GF-D8 (cell line): ENCODE data around the gene BBS9.

Experiments
- DNase-seq: peaks from one replicate; lab custom pipeline; 2025; lab: John Stamatoyannopoulos, UW

BBS9 gene

DNA sequence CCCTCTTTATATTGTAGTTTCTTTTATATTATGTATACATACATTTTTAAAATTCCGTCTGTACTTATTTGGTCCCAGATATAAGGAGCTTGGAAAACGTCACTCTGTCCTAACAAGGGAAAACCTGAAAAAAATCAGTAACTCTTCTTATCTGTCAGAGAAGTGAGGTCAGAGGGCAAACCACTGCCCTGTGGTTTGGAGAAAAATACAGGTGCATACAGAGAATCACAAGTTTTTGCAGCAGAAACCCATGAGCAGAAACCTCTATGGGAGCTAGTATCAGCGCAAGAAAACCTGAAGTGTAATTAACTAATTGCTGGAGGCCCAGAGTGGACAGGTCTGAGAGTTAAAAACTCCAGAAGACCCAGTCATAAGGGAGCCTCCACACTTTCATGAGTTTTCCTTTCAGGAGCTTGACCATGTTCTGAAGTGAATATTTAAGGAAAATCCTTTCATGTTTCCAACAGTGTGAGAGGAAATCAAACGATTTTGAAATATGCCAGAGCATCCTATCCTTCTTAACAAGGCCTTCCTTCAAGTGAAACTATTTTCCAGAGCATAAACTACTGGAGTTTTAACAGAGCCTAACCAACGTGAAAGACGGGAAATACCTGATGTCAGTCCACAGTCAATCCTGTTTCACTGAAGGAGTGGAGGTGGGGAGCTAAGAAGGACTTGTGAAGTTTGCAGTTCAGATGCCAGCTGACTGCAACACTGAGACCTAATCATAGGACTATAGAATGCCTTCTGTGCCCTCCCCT lies 485.2 kb downstream of the BBS9 start:
- DNase-seq = no peak

DNA sequence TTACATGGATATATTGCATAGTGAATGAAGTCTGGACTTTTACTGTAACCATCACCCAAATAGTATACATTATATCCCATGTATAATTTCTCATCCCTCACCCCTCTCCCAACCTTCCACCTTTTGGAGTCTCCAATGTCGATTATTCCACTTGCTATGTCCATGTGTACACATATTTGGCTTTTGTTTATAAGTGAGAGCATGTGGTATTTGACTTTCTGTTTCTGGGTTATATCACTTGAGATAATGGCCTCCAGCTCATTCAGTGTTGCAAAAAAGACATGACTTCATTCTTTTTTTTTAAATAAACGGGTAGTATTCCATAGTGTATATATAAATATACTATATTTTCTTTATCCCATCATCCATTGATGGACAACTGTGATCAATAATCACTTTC lies 487.4 kb downstream of the BBS9 start:
- no peak for DNase-seq

DNA sequence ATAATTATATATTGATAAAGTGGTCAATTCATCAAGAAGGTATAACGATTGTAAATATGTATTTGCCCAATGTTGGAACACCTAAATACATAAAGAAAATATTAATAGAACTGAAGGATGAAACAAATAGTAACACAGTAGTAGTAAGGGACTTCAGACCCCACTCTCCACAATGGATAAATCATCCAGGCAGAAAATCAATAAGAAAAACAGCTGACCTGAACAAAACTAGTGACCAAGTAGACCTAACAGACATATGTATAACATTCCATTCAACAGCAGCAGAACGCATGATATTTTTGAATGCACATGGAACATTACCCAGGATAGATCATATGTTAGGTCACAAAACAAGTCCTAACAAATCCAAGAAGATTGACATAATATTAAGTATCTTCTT lies 489.9 kb downstream of the BBS9 start:
- no peak for DNase-seq

DNA sequence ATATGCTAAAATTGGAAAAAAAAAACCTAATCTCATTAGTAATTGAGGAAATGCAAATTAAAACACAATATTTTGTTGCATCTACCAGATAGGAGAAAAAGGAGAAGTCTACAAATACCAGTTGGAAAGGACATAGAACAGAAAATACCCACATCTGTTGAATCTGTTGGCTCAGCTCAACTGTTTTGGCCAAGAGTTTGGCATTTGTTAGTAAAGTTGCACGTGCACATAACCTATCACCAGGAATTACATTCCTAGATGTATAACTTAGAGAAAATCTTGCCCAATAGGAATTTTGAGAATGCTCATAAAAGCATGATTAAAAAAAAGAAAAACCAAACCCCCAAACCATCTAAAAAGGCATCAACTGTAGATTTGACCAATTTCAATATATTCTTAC lies 493.9 kb downstream of the BBS9 start:
- DNase-seq = no peak

DNA sequence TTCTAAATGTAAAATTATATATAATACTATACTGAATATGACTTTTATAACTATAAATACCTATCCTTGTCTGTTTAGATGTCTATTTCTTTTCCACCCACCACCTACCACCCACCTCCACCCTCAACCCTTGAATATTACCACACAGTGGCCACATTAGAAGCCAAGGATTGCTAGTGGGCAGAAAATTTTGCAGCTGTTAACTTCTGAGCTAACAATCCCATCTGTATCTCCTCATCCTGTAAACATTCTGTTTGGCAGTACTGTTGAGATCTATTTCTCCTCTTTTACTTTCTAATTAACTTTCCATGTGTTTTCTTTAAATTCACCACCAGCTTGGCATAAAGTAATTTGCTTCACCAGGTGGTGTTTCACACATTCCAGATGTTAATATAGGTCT lies 494.9 kb downstream of the BBS9 start:
- no peak for DNase-seq

DNA sequence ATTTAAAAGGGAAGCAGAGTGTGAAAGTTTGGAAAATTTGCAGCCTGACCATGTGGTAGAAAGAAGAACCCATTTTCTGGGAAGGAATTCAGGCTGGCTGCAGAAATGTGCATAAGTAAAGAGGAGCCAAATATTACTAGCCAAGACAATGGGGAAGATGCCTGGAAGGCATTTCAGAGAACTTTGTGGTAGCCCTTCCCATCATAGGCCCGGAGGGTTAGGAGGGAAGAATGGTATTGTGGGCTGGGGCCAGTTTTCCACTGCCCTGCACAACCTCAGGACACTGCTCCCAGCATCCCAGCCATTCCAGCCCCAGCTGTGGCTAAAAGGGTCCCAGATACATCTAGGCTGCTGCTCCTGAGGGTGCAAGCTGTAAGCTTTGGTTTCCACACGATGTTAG lies 497.5 kb downstream of the BBS9 start:
- DNase-seq = no peak

DNA sequence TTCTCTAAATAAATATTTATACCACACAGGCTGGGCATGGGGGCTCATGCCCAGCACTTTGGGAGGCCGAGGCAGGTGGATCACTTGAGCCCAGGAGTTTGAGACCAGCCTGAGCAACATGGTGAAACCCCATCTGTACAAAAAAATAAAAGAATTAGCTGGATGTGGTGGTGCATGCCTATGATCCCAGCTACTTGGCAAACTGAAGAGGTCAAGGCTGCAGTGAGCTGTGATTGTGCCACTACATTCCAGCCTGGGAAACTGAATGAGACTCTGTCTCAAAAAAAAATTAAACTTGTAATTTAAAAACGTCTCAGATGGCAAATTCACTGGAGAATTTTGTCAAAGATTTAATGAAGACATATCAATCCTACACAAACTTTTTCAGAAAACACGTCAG lies 498.4 kb downstream of the BBS9 start:
- no peak for DNase-seq

DNA sequence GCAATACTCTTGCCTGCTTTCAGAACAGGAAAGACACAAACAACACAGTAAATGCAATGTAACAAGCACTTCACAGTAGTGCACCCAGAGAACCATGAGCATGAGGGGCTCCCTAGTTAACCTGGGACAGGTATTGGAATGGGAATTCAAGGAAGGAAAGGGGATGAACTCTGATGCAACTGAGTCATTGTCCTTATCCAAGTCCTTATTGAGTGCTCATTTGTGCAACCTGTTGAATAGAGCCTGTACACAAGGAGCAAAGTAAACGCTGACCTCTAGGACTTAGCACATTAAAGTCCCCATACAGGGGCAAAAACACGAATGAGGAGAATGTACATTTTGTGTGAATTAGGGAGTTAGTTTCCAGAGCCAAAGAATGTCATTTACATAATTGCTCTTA lies 499.5 kb downstream of the BBS9 start:
- no peak for DNase-seq

DNA sequence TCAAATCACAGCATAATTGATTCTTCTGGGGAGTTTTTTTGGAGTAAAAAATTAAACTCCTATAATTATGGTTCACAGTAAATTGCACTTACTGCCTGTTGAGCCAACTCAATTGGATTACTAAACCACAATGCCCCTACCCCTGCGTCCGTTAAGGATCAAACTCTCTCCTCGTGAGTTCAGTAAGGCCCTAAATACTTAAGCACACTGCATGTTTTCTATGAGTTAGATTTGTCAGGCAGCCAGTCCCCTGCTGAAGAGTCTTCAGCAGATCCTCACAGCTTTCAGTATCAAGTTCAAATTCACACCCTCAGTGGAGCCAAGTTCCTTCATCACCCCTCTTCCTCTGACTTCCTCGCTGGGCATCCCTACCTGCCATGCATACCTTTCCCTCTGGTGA lies 501.0 kb downstream of the BBS9 start:
- DNase-seq = no peak

DNA sequence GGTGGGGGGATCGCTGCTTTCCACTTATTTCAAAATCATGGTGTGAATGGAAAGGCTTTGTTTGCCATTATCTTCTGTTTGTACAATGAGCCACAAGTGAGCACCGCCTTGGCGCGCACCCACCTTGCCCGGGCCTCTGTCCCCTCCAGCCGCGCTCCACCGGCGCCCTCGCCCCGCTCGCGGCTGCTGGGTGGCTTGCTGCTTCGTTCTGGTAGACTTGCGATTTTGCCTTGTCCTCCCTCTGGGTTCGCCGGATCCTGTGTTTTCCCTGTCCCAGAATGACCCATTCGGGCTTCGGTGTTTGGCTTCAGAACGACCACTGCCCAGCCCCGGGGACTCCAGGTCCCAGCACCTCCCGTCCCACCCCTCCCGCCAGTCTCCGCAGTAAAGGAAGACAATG lies 503.0 kb downstream of the BBS9 start:
- DNase-seq = no peak

DNA sequence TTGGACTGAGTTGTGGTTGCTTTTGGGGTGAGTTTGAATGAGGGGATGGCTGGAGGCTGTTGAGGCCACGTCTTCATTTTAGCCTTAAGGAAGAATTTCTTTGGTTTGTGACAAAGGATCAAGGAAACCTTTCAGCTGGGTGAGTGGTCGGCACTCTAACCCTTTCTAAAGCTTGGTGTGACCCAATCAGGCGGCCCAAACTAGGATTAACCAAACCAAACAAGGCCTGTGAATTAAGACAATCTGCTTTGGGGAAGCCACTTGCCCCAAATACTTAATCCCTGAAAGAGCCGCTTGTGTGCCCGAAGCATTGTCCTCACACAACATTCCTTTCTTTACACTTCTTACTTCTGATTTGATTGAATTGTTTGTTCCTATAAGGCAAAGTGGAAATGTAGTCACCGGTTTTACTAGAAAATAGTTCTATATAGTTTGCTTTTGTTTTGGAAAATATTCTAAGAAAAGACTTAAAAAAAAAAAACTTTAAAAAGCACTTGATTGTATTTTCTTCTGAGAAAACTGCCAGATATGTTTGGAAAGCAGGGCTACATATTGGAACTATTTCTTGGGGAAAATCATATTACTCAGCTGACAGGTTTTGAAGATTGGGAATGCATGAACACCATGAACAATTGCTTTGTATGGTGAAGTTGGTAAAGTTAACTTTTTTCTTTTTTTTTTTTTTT lies 503.6 kb downstream of the BBS9 start:
- no peak for DNase-seq

DNA sequence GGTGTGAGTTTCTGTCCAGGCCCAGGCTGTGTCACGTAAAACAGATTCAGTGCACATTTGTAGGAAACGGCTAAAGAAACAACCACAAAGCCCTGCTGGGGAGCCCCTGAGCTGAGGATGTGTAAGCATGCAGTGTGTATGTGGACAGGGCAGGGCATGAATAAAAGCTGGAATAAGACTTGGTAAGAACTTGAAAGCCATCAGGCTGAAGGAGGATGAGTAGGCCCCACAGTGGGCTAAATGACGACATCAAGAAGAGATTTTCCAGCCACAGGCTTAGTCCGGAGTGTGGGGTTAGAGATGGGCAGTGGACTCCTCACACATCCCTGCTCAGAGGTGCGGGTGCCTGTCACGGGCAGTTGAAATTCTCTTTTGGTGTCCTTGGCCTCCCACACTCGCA lies 505.2 kb downstream of the BBS9 start:
- no peak for DNase-seq

DNA sequence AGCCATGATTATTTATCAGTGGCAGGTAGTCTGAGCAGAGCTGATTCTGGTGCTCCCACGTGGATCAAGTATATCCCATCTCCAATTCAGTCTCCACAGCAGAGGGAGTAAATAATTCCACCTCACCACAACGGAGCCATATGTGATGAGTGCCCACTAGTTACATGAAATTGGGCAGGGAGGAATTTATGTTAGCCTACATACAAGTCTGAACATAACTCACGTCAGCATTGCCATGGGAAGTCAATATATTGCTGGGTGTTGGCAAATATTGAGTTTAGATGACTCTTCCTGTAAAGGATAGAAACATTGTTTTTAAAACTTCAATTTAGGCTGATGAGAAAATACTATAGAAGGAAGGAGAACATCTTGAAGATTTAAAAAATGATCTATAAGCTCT lies 507.0 kb downstream of the BBS9 start:
- no peak for DNase-seq

DNA sequence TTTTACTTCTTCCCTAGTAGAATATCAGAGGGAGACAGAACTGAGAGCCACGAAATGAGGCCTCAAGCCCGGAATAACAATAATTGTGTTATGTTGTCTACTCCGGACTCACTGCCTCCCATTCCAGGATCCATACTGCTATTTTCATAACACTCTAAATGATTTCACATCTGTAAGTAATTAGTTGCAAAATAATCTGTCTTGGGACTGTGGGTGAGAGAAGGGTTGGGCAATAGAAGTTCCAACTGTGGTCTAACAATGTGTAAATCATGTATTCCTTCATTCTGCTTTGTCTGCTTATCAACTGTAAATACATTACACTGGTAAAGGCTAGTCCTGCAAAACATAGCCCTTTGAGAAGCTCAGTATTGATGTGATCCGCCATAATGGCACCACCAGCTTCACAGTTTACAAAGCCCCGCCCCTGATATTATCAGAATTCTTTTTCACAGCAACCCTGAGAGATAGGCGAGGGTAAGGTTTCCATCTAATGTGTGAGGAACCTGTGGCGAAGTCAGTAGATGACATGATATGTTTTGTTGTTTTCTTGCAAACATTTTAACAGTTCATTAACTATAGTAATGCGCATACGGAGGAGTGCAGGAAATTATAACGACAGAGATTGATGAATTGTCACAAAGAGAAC lies 510.3 kb downstream of the BBS9 start:
- no peak for DNase-seq

DNA sequence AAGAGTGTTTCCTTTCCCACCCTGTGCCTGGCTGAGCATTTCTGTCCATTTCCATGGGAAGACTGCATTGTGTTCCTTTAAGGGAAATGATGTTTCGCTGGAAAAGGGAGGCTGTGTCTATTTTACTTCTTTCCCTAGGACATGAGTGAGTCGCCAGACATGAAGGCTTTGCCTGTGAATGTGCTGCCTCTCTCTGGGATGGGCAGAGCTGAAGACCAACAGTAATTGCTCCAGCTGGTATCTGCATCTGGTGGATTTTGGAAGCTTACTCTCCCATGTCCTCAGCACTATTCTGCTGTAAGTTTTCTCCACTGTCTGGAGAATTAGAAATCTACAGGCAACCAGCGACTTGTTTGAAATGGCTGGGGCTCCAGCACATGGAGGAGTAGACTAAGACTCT lies 511.4 kb downstream of the BBS9 start:
- no peak for DNase-seq

DNA sequence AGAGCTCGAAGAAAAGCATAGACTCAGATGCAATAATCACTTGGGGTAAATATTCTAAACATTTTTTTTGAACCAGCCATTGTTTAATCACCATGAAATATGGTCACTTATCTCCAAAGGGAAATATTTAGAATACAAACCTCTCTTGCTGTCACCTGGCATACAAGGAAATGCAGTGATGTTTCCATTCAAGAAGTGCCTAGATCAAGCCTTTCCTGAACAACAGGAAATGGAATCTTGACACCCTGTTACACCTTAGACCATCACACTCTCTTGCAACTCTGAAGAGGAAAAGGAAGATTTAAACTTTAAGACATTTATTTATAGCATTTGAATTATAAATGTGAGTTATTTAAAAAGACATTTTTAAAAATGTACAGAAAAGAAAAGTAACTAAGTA lies 512.9 kb downstream of the BBS9 start:
- no peak for DNase-seq

DNA sequence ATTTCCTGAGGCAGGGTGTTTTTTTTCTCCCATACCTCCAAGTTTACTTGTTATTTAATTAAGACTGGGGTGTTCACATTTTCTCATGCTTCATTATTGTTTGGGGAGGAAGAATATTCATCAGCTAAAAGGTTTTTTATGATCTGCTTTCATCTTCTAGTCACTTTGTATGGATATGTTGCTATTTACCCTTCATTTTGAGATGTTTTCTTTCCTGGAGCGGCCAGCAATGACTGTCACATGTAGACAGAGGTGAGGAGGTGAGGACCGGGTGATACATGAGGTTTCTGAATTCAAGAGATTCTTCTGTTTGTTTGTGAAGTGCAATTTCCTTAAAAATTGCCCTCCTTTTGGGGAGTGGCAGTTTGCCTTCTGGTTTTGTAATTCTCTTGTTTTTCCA lies 514.2 kb downstream of the BBS9 start:
- DNase-seq = no peak

DNA sequence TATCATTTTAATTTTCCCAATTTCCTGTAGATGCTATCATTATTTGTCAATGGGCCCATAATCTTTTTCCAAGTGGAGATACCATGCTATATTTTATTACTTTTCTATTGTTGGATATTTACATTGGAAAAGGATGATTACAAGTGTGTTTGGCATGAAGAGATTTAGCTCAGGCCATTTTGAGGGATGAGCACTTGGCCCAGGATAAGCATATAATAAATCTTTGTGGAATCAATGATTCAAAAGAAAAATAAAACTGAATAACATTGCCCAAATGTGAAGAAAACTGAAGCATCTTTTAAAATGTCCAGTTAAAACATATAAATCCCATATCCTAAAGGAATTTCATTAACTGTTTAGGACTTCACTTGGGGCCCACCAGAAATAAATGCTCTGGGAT lies 515.1 kb downstream of the BBS9 start:
- DNase-seq = no peak

DNA sequence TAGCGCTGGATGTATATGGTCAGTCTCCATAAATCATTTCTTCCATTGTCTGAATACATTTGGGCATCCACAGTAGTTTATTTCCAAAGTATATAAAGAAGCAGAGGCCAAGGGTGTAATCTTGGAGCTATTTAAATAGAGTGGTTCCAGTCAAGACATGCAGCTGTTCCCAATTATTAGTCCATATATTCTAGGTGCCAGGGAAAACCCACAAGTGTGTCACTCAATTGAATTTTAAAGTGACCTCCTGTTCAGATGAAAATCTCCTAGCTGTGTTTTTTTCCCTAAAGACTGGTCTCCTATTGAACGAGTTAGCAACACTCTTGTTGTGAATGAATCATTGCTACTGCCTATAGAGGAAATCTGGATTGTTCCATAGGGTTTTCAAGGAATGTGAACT lies 515.7 kb downstream of the BBS9 start:
- no peak for DNase-seq

DNA sequence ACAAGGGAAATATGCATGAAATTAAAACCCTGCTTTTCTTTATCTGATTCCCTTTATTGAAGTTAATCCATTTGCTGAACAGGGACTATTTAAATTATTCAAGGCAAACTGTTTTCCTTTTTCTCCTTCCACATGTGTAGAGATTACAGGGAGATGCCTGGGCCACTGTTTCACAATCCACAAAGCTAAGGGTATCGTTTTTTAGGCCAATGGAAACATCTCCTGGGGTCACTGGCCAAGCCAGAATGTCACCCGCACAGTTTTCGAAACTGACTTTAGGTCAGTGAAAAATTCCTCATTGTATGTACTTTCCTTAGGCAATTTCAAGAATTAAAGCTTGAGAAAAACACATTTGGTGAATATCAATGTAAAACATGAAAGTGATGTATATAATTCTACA lies 516.8 kb downstream of the BBS9 start:
- no peak for DNase-seq

DNA sequence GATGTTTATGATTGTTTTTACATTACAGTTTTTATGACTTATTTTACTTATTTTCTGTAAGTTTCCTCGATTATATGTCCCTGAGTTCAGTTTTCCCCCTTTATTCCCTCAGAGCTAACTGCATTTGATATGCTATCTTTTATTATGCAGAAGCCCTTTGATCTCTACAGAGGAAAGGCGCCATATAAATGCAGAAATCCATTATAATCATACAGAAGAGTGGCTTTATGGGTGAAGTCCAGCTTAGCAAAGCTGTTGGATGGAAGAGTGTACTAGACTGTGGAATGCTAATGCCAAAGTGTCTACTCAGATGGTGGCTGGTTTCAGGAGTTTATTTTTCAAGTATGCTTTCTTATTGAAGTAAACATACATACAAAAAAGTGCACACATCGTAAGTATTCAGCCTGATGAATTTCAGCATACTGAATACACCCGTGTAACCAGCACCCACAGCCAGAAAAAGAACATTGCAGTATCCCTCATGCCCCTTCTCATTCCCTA lies 517.6 kb downstream of the BBS9 start:
- DNase-seq = no peak

DNA sequence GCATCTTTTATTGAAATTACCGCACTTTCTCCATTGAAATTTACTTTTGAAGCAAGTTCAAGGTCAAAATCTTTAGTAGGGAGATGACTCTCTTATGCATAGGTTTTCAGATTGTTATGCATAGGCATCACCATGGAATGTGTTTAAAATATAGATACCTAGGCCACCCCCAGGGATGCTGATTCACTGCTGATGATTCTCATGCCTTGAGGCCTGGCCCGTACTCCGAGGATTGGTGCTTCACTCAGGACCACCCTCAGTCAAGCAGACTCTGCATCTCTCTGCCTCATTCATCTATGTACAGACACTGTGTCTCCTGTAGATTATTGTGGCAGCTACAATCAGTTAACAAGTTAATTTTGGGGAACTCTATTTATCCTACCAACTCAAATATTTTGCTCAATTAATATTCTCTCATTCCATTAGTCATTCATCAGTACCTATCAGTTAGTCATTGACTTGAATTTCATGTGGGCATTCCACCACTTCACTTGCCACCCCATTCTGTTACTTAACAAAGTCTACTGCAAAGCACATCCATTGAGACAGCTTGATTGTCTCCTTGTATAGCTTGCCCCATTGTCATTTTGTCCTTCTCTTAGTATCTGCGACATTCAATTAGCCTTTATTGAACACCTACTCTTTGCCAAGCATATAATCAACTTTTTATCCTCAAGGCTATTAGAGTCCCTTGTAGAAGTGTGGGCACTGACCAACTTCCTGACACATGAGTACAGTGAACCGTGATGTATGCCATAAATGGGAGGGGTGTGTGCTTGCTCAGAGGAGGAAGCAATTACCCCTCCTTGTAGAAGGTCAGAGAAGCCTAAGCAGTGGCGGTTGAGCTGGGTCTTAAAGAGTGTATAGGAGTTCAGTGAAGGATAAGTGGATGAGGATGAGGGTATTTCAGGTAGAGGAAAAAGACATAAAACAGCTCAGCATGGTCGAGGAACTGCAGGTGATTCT lies 520.4 kb downstream of the BBS9 start:
- no peak for DNase-seq
